Occipital lobe (tissue), 2 donors: ENCODE data around the gene PRMT3. TPM values are rescaled to one million over a fixed set of nuclear protein-coding genes. Genes with fewer than 3 reads are reported as not detected.
"Not testable (repeated sequence)": the region's sequence is repeated elsewhere in the genome, so short reads cannot be mapped to it uniquely, and the experiment has no call there.

Source experiments
- DNase-seq: peaks from one replicate; lab custom pipeline; 2025; lab: John Stamatoyannopoulos, UW
- total RNA-seq: library from RNA; depleted of rRNA; stranded (reverse); fragments of >200 nt; gene quantifications from one replicate; pipeline ENCODE4 v1.2.3, GENCODE V29; 2014

The PRMT3 gene
- total RNA-seq, 1 donor from 2014 or later = 27.6 TPM

DNA sequence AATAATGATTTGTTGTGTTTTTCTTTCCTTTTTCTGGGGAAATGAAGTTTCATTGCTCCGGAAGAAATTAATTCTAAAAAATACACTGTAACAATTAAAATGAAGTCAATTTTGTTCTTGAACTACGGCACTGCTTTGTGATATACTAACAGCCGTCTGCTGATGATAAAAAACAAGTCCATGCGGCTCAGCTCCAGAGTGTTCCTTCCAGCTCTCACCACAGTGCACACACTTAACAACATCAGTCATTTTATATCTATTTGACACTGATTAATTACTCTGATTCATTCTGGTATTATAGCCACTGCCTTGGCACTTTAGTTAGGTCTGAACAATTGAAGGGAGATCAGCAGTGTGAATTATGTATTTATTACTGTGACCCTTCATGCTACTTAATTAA, 114.5 kb downstream of the PRMT3 start:
- DNase-seq = no peak

DNA sequence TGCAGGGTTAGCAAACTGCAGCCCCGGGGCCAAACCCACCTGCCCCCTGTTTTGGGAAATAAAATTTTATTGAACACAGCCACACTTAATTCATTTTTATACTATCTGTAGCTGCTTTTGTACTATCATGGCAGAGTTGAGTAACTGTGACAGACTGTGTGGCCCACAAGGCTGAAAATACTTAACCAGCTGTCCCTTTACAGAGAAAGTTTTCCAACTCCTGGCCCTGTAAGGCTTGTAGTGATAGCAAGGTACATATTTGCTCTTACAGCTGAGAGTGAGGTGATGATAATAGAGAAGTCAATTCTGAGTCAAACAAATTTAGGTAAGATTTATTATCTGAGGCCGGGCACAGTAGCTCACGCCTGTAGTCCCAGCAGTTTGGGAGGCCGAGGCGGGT, 124.5 kb downstream of the PRMT3 start:
- no peak for DNase-seq

DNA sequence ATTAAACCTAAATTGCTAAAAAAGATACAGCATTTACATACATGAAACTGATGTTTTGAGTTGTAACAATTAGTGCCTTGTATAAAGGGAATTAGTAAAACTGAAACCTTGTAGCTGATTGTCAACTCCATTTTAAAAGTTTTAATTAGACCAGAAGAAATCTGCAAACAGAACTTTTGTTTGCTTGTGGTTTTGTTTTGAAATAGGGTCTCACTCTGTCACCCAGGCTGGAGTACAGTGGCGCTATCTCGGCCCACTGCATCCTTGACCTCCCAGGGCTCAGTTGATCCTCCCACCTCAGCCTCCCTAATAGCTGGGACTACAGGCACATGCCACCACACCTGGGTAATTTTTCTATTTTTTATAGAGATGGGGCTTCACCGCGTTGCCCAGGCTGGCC, 125.4 kb downstream of the PRMT3 start:
- DNase-seq = no peak

DNA sequence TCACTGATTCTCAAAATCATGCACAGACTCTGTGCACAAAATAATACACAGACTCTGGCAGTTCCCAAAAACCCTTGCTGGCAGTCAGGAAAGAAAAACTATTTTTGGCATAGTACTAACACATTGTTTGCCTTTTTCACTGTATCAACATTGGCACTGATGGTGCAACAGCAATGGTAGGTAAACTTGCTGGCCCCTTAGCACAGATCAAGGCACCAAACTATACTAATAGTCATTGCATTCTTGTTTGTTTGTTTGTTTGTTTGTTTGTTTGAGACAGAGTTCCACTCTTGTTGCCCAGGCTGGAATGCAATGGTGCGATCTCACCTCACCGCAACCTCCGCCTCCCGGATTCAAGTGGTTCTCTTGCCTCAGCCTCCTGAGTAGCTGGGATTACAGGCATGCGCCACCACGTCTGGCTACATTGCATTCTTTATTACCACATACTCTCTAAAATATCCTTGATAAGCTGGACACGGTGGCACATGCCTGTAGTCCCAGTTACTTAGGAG, 130.9 kb downstream of the PRMT3 start:
- DNase-seq = no peak

DNA sequence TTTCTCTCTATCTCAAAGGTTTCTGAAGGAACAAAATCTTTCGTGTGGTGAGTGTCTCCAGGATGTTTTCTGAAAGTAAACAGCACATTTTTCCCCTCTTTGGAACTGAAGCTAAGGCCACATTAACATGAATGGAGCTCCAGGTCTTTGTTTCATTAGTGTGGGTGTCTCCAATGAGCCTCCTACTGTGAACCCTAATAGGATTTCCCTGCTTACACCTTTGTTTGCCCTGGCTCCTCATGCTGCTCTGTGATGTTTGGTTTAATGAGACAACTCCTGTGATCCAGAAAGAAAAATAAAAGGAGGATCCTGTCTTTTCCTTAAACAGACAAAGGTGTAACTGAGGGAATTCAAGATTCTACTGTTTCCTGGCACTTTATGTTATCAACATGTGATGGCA, 135.0 kb downstream of the PRMT3 start:
- no peak for DNase-seq

DNA sequence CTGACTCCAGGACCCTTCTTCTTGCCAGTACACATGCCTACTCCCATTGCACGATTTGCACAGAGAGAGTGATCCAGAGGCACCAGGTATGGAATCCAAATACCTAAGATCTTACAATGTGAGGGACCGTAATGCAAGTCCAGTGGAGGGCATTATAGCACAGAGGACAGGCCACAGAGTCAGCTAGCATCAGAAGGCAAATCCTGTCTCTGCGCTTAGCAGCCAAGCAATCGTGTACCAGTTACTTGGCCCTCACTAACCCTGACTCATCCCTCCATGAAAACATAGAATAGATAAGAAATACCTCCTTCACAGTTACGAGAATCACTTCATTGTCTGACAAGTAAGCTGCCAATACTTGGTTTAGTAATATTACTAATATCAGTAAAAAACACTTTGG, 142.2 kb downstream of the PRMT3 start:
- no peak for DNase-seq

DNA sequence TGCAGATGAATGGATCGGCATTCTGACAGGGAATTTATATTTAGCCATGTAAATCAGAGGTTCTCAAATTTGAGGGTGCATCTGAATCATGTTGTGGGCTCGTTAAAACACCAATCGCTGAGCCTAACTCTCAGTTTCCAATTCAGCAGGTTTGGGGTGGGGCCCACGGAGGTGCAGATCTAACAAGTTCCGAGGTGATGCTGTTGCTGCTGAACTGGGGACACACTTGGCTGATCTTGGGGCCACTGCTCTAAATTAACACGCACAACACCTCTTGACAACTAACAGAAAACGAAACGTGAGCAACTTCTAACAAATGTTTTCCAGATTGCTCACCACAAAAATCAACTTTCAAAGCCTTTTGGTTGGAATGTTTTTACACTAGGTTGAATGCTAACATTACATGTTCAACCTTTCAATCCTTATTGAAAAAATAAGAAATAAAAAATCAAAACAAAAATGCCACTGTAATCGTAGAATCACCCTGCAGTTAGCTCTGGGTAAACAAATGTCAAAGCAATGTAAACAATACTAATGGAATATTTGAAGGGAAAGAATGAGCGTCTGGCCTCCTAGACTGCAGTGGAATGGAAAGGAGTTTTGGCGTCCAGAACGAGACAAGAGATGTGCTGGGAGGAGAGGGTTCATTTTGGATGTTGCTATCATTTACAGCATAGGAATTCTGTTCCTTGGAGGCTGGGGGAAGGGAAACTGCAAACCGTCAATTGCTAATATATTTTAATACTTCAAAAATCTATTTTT, 143.6 kb downstream of the PRMT3 start:
- no peak for DNase-seq

DNA sequence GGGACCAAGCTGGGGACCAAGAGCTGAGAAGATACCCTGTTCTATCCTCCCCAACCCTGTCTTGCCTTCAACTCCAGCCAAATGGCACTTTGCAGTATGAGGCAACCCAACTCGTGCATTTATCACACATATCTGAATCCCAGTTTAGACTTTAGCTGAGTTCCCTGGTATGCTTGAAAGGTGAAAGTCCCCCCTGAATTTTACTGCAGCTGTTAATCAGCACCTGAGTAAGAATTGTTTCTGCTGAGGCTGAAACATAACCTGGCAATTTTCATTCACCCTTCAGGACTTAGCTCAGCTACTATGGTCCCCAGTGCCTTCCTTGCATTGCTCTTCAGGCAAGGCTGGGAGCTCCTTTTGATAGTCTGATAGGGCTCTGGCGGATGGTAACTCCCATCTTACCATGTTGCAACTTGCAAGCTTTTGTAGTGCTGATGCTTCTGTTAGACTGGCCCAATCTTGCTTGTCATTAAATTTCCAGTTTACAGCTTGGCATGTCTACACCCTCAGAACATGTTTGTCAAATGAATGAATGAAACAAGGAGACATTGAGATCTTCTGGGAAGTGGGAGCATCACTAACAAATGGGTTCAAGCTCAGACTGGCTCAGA, 147.9 kb downstream of the PRMT3 start:
- DNase-seq = no peak

DNA sequence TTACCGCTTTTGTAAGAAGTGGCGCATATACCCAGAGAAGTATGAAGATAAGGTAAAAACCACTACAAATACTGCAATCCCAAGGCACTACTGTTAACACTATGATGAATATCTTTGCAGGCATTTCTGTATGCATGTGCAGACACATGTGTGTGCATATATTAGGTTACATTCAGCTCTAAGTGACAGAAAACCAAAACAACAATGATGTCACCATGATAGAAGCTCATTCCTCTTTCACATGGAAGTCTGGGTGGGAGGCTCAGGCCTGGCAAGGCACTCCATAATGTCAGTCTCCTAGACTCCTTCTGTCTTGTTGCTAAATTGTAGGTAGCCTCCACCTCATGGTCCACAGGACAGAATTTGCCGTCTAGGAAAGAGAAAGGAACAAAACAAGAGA, 148.8 kb downstream of the PRMT3 start:
- DNase-seq = no peak

DNA sequence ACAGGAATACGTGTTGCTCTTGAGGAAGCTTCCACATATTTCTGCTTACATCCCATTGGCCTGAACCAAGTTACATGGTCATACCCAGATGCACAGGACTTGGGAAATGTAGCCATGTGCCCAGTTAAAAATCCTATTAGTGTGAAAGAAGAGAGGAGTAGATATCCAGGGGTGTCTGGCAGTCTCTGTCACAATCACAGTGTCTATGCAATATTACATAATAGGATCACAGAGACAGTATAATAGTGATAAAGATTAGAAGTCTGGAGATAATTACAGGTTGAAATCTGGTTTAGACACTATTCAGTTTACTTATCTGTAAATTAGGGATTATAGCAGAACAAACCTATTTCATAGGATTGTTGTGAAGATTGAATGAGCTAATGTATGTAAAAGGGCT, 149.3 kb downstream of the PRMT3 start:
- DNase-seq = no peak

DNA sequence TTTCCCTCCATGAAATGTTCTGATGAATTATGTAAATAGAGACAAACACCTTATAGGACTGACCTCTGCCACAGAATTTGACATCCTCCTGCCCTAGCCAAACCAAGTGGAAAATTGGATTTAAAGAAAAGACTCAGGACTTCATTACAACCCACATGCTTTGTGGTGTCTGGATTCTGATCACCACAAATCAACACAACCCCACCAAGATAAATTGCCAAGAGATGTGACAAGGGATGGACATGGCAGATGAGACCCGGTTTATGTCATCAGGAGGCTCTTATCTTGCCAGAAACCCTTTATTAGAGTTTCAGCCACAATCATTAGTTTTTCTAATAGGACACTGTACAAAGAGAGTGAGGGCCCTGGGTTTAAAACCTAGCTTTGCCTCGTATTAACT, 154.0 kb downstream of the PRMT3 start:
- no peak for DNase-seq

DNA sequence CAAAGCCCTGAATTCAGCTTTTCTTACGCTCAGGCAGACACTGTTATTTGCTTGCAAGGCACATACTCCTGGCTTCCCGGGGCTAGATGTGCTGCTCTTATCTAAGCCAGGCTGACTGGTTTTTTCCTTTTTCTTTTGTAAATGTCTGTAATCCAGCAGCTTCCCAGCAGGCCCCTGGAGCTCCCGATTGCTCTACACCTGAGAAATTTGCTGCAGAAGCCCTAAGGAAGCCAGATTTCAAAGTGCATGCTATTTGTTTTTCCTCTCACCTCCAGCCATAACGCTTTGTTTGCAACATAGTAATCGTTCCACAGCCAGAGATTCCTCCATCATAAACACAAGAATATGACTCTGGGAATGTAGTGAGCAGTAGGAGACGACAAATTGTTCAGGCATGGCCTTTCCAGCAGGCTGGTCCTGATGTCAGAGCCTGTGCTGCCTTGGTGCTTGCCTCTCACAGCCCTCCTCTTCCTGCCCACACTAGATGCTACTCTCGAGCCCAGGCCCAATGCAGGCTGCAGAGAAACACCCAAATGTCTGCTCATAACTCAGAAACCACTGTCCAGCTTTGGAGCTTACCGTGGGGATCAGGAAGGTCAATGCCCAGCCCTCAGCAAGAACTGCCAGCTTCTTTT, 157.2 kb downstream of the PRMT3 start:
- no peak for DNase-seq

DNA sequence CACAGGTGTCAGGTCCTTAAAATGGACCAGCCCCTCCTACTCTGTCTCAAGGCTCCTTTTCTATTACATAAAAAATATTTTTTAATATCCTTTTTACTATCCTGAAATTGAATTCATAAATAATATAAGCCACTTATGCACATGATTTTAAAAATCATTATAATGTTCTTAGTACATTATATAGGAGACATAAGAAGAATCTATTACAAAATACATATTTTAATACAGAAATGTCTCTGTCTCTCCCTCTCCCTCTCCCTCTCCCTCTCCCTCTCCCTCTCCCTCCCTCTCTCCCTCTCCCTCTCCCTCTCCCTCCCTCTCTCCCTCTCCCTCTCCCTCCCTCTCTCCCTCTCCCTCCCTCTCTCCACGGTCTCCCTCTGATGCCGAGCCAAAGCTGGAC, 159.9 kb downstream of the PRMT3 start:
- no peak for DNase-seq

DNA sequence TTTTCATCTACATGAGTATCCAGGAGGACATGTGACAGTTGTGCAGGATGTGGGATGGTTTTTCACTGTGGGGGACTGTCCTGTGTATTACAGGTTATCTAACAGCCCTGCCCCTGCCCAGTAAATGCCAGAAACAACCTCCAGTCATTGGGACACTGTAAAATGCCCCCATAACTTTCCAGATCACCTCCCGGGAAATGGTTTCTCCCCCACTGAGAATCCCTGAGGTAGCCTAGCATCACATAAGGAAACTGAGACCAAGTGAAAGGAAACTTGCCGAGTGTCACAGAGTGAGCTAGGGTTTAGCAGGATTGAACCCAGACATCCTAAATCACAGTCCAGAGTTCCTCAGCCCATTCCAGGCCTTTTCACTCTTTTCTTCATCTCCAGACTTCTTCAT, 163.6 kb downstream of the PRMT3 start:
- DNase-seq = no peak

DNA sequence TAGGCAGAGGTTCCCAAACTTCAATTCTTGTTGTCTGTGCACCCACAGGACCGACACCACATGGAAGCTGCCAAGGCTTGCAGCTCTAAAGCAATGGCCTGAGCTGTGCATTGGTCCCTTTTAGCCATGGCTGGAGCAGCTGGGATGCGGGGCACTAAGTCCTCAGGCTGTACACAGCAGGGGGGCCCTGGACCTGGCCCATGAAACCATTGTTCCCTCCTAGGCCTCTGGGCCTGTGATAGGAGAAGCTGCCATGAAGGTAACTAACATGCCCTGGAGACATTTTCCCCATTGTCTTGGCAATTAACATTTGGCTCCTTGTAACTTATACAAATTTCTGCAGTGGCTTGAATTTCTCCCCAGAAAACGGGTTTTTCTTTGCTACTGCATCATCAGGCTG, 168.3 kb downstream of the PRMT3 start:
- no peak for DNase-seq

DNA sequence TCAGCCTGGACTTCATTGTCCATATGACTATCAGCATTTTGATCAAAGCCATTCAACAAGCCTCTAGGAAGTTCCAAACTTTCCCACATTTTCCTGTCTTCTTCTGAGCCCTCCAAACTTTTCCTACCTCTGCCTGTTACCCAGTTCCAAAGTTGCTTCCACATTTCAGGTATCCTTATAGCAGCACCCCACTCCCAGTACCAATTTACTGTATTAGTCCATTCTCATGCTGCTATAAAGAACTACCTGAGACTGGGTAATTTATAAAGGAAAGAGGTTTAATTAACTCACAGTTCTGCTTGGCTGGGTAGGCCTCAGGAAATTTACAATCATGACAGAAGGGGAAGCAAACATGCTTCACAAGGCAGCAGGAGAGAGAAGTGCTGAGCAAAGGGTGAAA, 168.9 kb downstream of the PRMT3 start:
- not testable (repeated sequence) for DNase-seq

DNA sequence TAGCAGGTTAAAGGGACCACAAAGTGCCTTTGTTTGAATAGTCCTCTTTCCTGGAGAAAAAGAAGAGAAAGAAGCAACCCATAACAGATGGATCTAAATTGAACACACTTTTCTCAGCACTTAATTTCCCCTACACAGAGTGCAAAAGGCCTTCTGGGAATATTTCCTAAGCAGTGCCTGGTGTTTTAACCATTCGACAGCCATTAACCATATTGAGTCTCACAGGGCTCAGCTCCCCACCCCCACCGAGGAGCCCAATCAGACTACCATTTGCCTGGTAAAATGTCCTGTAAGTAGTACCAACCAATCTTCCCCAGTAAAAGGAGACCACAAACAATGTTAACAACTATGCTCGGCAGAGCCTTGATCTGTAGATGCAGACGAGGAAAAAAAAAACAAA, 171.2 kb downstream of the PRMT3 start:
- no peak for DNase-seq

Other genes starting within 250 kb of the PRMT3 start
- gene DBX1, start 227.2 kb upstream of the PRMT3 start, total RNA-seq = not detected
- gene HTATIP2, start 24.0 kb upstream of the PRMT3 start, total RNA-seq = 6.1 TPM
- gene SLC6A5, start 211.9 kb downstream of the PRMT3 start, total RNA-seq = not detected